ENCODE measurements around the gene FAM180A.

FAM180A gene

GRCh38 chr7:135748770-135749169, at the start of gene FAM180A:
TSS of gene FAM180A (minus strand) at chr7:135748813. CDS start at chr7:135748580, 233 bp downstream.
- Histone ChIP-seq H3K4me3 (ENCODE audit: low read depth, low read length) (no peak within 1 kb of the TSS), H3K79me2 (no peaks in the 10 kb centered on the region), H3K4me2 (ENCODE audit: low read length) (no peak within 1 kb of the TSS), H3K9me3 (ENCODE audit: control insufficient read depth, low read length) (no peaks in the 10 kb centered on the region), H3K9ac (no peak within 1 kb of the TSS), H3K27me3 (ENCODE audit: control insufficient read depth, insufficient read depth, low read length) (no peaks in the 10 kb centered on the region), H2AFZ (no peak within 1 kb of the TSS), H3K36me3 (ENCODE audit: control insufficient read depth, insufficient read depth, low read length) (no peaks in the 10 kb centered on the region), H3K4me1 (no peaks in the 10 kb centered on the region), H3K27ac (no peak within 1 kb of the TSS)
- TF ChIP-seq, protein P1, sequence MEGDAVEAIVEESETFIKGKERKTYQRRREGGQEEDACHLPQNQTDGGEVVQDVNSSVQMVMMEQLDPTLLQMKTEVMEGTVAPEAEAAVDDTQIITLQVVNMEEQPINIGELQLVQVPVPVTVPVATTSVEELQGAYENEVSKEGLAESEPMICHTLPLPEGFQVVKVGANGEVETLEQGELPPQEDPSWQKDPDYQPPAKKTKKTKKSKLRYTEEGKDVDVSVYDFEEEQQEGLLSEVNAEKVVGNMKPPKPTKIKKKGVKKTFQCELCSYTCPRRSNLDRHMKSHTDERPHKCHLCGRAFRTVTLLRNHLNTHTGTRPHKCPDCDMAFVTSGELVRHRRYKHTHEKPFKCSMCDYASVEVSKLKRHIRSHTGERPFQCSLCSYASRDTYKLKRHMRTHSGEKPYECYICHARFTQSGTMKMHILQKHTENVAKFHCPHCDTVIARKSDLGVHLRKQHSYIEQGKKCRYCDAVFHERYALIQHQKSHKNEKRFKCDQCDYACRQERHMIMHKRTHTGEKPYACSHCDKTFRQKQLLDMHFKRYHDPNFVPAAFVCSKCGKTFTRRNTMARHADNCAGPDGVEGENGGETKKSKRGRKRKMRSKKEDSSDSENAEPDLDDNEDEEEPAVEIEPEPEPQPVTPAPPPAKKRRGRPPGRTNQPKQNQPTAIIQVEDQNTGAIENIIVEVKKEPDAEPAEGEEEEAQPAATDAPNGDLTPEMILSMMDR (IDR thresholded peaks at IDR 0.05): no peak

- Histone ChIP-seq H3K79me2 (no peaks in the 10 kb centered on the region), H3K27ac (no peak overlapping the region), H3K36me3 (ENCODE audit: control insufficient read depth, insufficient read depth, low read length) (no peaks in the 10 kb centered on the region), H3K4me1 (no peaks in the 10 kb centered on the region), H3K4me2 (ENCODE audit: low read length) (no peak overlapping the region), H3K9ac (no peak overlapping the region), H2AFZ (no peak overlapping the region), H3K9me3 (ENCODE audit: control insufficient read depth, low read length) (no peaks in the 10 kb centered on the region), H3K27me3 (ENCODE audit: control insufficient read depth, insufficient read depth, low read length) (no peaks in the 10 kb centered on the region), H3K4me3 (ENCODE audit: low read depth, low read length) (no peak overlapping the region)
- TF ChIP-seq, protein P1 (IDR thresholded peaks at IDR 0.05): no peak
Measured at GRCh38 chr7:135798095-135798494, 49.5 kb upstream of the FAM180A start.

DNA sequence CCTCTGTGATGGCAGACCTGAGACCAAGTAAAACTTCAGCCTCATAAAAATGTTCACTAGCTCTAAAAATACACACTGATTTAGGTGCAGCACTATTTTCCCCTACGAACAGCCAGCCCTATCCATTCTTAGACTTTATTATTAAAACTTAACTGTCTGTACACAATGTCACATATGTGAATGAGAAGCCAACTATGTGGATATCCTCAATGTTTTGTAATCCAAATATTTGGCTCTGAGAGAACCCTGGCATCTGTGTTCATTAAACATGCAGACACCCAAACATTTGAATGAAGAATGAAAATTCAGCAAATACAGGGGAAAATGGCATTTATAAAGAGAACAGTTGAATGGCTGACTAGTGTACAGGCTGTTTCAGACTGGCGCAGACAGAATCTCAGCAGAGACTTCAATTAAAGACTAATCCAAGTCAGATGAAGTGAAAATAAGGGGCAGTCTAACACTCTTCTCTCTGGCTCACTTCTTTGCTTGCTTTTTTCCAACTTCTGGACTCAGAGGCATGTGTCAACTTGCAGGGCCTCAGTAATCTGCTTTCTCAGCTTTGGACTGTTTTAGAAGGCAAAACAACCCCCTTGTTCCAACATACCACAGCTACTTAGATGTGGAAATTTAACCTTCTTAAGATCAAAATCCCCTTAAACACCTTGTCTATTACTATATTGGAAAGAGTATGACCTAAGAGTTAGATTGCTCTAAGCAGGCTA, 47.4 kb upstream of the FAM180A start:
- Histone ChIP-seq H2AFZ (no peak overlapping the region), H3K4me1 (no peaks in the 10 kb centered on the region), H3K4me3 (ENCODE audit: low read depth, low read length) (no peak overlapping the region), H3K79me2 (no peaks in the 10 kb centered on the region), H3K27me3 (ENCODE audit: control insufficient read depth, insufficient read depth, low read length) (no peaks in the 10 kb centered on the region), H3K4me2 (ENCODE audit: low read length) (no peak overlapping the region), H3K9me3 (ENCODE audit: control insufficient read depth, low read length) (no peaks in the 10 kb centered on the region), H3K27ac (no peak overlapping the region), H3K36me3 (ENCODE audit: control insufficient read depth, insufficient read depth, low read length) (no peaks in the 10 kb centered on the region), H3K9ac (no peak overlapping the region)
- TF ChIP-seq, protein P1 (IDR thresholded peaks at IDR 0.05): no peak

- Histone ChIP-seq H3K27me3 (ENCODE audit: control insufficient read depth, insufficient read depth, low read length) (no peaks in the 10 kb centered on the region), H3K27ac (no peak overlapping the region), H3K79me2 (no peaks in the 10 kb centered on the region), H3K4me1 (no peaks in the 10 kb centered on the region), H3K36me3 (ENCODE audit: control insufficient read depth, insufficient read depth, low read length) (no peaks in the 10 kb centered on the region), H3K9me3 (ENCODE audit: control insufficient read depth, low read length) (no peaks in the 10 kb centered on the region), H2AFZ (no peak overlapping the region), H3K4me2 (ENCODE audit: low read length) (no peak overlapping the region), H3K9ac (no peak overlapping the region), H3K4me3 (ENCODE audit: low read depth, low read length) (no peak overlapping the region)
- TF ChIP-seq, protein P1 (IDR thresholded peaks at IDR 0.05): no peak
Measured at GRCh38 chr7:135793841-135794240, 45.2 kb upstream of the FAM180A start.

- Histone ChIP-seq H2AFZ (no peak overlapping the region), H3K79me2 (no peaks in the 10 kb centered on the region)
- TF ChIP-seq, protein P1 (IDR thresholded peaks at IDR 0.05): no peak
Measured at GRCh38 chr7:135792866-135793265, 44.3 kb upstream of the FAM180A start.

More at GRCh38 chr7:135792866-135793265, 44.3 kb upstream of the FAM180A start:
- Histone ChIP-seq H3K4me3 (ENCODE audit: low read depth, low read length) (no peak overlapping the region), H3K4me2 (ENCODE audit: low read length) (no peak overlapping the region), H3K36me3 (ENCODE audit: control insufficient read depth, insufficient read depth, low read length) (no peaks in the 10 kb centered on the region), H3K9ac (no peak overlapping the region), H3K9me3 (ENCODE audit: control insufficient read depth, low read length) (no peaks in the 10 kb centered on the region), H3K4me1 (no peaks in the 10 kb centered on the region), H3K27ac (no peak overlapping the region), H3K27me3 (ENCODE audit: control insufficient read depth, insufficient read depth, low read length) (no peaks in the 10 kb centered on the region)

All from parathyroid adenoma (tissue), 2 donors.